Measurements from ENCODE around the gene SMYD2.

The SMYD2 gene

DNA sequence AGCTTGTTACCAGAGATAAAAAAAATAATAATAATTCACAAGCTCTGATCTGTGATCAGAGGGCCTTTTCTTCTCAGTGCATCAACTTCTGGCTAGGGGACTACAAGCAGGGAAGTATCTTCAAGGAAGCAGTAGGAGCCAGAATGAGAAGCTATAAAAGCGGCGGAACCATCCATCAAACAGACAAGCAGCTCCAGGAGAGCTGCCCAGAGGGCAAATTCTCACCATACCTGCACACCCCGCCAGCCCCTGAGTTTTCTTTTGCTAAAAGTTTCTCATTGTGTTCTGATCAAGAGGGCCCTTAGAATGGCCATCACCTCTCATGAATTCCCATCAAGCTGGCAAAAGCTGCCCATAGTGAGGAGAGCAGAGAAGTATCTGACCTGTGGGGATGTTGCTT is 99.4 kb downstream of the SMYD2 start:
- H3K4me3 ChIP-seq (ENCODE audit: low read depth, low read length) = no peak overlapping the region
- in situ Hi-C loops (cut with HindIII; ENCODE audit: low pct_ligation_motif_present, low sequenced_read_pairs) = no loop called here
- H3K36me3 ChIP-seq (replicated peaks) = peaks cover 56% of the 10 kb centered on the region
- no peaks in the 10 kb centered on the region for H3K27me3 ChIP-seq (replicated peaks)
- TF ChIP-seq, protein P1, sequence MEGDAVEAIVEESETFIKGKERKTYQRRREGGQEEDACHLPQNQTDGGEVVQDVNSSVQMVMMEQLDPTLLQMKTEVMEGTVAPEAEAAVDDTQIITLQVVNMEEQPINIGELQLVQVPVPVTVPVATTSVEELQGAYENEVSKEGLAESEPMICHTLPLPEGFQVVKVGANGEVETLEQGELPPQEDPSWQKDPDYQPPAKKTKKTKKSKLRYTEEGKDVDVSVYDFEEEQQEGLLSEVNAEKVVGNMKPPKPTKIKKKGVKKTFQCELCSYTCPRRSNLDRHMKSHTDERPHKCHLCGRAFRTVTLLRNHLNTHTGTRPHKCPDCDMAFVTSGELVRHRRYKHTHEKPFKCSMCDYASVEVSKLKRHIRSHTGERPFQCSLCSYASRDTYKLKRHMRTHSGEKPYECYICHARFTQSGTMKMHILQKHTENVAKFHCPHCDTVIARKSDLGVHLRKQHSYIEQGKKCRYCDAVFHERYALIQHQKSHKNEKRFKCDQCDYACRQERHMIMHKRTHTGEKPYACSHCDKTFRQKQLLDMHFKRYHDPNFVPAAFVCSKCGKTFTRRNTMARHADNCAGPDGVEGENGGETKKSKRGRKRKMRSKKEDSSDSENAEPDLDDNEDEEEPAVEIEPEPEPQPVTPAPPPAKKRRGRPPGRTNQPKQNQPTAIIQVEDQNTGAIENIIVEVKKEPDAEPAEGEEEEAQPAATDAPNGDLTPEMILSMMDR (IDR thresholded peaks at IDR 0.05; ENCODE audit: low read depth, low read length, missing control alignments) = no peak
- no peak for DNase-seq
- H3K27ac ChIP-seq = no peak overlapping the region

DNA sequence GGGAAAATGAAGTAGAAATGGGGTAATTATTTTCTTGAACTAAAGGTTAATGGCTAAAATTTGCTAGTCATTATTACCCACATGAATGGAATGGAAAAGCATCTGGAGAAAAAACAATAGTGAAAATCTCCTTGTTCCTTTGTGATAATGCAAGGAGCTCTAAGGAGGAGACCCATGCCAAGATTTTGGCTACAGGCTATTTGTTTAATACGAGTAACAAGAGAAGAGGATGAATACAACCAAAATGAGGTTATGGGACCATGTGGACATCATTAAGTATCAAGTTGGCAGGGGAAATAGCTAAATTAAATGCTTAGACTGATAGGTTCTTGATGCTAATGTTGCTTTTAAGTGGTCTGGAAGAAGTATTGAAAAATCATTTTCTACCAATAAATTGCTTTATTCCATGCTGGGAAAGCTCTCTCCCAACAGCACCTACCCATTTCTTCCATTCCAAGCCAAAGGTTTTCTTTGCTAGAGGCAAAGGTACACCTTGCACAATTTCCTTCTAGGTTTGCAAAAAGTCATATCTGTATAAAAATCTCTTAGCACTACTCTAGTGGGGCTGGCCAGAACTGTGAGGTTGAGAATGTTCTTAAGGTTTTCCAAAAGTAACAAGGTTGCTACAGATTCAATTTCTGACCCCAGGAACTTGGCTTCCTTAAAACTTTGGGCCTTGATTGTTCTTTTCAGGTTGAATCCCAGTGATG is 100.2 kb downstream of the SMYD2 start:
- in situ Hi-C loops (cut with HindIII; ENCODE audit: low pct_ligation_motif_present, low sequenced_read_pairs) = no loop called here
- Histone ChIP-seq H3K27me3 (replicated peaks) (no peaks in the 10 kb centered on the region), H3K4me3 (ENCODE audit: low read depth, low read length) (no peak overlapping the region), H3K36me3 (replicated peaks) (peaks cover 51% of the 10 kb centered on the region), H3K27ac (no peak overlapping the region)
- TF ChIP-seq, protein P1 (IDR thresholded peaks at IDR 0.05; ENCODE audit: low read depth, low read length, missing control alignments) = no peak
- no peak for DNase-seq

DNA sequence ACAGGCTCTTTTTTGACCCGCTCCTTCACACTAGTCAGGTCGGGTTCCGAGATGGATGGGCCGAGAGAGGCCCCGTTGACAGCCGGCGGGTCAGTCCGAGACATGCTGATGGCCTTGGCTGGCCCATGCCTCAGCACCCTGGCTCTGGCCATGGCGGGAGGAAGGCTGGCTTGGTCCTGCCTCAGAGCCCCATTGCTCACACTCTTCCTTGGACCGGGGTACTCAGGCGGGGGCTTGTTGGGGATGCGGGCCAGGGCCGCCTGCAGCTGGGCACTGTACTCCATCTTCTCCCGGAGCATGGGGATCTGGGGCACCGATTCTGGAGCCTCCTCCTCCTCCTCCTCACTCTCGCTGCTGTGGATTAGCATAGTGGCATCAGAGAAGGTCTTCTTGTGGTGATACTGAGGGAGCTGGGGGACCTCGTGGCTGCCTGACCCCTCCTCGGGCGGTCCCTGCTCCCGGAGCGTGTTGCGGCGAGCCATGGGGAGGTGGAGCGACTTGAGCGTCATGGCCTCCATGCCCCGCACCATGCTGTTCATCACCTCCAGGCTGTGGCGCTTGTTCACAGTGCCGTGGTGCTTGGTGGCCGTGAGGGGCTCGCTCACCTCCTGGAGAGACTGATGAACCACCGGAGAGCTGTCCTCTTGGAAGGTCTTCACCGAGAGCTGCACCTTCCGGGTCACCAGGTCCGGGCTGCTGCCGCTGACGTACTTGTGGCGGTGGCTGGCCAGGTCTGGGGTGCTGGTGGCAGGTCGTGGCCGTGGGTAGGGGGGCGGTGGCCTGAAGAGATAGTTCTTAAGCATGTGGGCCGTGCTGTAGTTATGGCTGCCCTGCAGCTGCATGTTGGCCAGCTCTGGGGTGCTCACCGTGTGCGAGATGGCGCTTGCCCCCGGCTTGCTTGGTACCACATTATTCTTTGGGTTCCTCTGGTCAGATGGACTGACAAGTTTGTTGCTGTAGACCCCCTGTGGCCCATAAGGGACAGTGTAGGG is 102.7 kb downstream of the SMYD2 start:
- Histone ChIP-seq H3K27me3 (replicated peaks) (no peaks in the 10 kb centered on the region), H3K27ac (no peak overlapping the region), H3K36me3 (replicated peaks) (peaks cover 44% of the 10 kb centered on the region), H3K4me3 (ENCODE audit: low read depth, low read length) (no peak overlapping the region)
- in situ Hi-C loops (cut with HindIII; ENCODE audit: low pct_ligation_motif_present, low sequenced_read_pairs) = no loop called here
- DNase-seq = no peak
- TF ChIP-seq, protein P1 (IDR thresholded peaks at IDR 0.05; ENCODE audit: low read depth, low read length, missing control alignments) = no peak

DNA sequence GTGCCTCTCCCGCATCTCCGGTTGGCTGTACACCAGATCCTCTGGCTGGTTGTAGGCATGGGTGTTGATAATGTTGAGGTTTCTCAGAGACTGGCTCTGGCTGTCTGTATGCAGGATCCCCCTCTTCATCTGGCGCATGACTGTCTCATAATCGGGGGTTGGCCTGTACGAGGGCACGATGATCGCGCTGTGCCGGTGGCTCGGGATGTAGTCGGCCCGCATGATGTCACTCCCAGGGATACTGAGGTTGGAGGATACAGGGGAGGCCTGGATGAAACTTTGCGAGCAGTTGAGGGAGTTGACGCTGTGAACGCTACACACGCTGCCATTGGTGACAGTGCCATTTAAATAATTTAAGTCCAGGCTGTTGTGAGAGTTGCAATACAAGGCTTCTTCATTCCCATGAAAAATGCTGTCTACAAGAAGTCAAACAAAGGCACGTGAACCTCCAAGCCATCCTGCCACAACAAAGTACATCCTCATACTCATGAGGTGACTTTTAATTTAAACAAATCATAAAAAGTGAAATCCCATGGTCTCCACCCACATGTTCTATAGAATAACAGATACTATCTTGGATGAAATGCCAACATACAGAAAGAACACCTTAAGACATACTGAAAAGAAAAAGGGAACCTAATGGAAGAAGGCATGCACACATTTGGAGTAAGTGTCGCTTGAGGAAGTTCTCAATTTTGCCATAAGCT is 103.6 kb downstream of the SMYD2 start:
- H3K27me3 ChIP-seq (replicated peaks) = no peaks in the 10 kb centered on the region
- in situ Hi-C loops (cut with HindIII; ENCODE audit: low pct_ligation_motif_present, low sequenced_read_pairs) = no loop called here
- TF ChIP-seq, protein P1 (IDR thresholded peaks at IDR 0.05; ENCODE audit: low read depth, low read length, missing control alignments) = no peak
- no peak overlapping the region for H3K27ac ChIP-seq
- no peak for DNase-seq
- no peak overlapping the region for H3K4me3 ChIP-seq (ENCODE audit: low read depth, low read length)
- peaks cover 38% of the 10 kb centered on the region for H3K36me3 ChIP-seq (replicated peaks)

DNA sequence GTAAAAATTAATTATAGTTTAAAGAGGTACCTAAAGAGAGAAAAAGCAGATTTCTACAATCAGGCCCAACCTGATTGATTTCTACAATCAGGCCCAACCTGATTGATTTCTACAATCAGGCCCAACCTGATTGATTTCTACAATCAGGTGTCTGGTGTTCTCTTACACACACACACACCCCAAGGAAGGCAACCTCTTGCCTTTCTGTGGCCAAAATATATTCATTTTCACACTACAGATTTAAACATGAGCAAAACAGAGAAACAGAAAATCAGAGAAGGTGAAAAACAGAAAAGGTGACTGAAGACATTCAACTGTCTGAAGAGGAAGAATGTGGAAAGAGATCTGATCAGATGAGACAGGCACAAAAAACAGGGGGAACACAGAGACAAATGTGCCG is 104.5 kb downstream of the SMYD2 start:
- Histone ChIP-seq H3K27me3 (replicated peaks) (no peaks in the 10 kb centered on the region), H3K36me3 (replicated peaks) (peaks cover 35% of the 10 kb centered on the region), H3K4me3 (ENCODE audit: low read depth, low read length) (no peak overlapping the region), H3K27ac (no peak overlapping the region)
- TF ChIP-seq, protein P1 (IDR thresholded peaks at IDR 0.05; ENCODE audit: low read depth, low read length, missing control alignments) = no peak
- in situ Hi-C loops (cut with HindIII; ENCODE audit: low pct_ligation_motif_present, low sequenced_read_pairs) = no loop called here
- DNase-seq = no peak
